Measurements from ENCODE around the gene GFRA1.

The GFRA1 gene

GRCh38 chr10:116240157-116240950, 32.7 kb downstream of the GFRA1 start:
- DNase-seq = no peak

- DNase-seq = no peak
Observed at GRCh38 chr10:116239229-116239628, 33.8 kb downstream of the GFRA1 start.

- DNase-seq = no peak
Observed at GRCh38 chr10:116237970-116238369, 35.0 kb downstream of the GFRA1 start.

GRCh38 chr10:116237260-116237659, 35.7 kb downstream of the GFRA1 start:
- DNase-seq = no peak

DNA sequence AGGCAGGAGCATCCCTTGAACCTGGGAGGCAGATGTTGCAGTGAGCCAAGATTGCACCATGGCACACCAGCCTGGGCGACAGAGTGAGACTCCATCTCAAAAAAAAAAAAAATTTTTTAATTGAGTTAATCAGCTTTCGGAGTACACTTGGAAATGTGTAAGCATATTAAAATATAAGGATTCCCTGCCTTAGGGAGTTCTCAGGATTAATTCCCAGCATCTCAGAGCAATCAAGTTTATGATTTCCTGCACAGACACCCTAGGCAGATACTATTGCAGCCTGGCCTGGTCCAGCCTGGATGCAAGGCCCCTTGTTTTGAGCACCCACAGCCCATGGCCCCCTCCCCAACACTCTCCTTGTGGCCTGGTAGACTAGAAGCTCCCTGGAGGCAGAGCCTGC, 39.8 kb downstream of the GFRA1 start:
- no peak for DNase-seq

DNA sequence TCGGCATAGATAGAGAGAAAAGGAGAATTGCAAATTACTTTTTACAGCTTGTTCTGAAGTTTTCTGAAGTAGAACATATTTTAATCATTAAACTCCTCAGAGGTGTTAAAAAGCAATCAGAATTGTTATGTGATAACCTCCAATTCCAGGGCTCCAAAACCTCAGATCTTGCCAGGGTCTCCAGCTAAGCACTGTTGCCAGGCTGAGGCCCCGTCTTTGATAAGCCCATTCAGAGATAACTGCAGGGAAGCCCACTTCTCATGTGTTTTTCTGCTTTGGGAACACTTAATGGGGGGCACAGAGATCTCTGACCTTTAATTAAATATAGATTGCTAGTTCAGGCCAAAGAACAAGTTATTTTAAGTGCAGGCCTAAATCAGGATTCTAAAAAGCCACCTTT, 40.4 kb downstream of the GFRA1 start:
- DNase-seq = no peak

DNA sequence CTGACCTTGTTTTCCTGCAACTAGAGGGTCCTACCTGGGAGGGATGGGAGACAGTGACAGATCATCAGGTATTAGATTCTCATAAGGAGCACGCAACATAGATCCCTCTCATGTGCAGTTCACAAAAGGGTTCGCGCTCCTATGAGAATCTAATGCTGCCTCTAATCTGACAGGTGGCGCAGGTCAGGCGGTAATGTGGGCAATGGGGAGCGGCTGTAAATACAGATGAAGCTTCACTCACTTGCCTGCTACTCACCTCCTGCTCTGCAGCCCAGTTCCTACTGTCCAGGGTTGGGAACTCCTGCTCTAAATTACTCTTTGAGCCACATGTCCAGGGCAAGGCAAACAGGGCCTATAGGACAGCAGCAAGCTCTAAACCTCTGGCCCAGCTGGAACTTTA, 46.2 kb downstream of the GFRA1 start:
- DNase-seq = no peak

DNA sequence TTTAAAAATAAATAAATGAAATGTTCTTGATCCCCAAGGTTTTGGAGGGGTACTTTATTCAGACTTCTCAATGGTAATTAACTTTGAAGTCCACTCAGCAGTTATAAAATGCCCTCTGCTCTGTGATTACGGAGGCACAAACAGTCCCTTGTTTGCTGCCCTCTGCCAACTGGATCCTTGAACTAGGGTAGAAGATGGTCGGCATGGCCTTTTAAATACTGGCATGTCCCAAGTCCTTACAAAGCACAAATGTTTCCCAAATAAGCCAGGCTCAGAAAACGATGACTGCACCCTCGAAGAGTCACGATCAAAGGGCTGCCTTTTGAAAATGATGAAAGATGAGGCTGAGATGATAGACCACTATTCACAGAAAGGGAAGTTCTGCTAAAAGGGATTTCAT, 47.0 kb downstream of the GFRA1 start:
- DNase-seq = no peak

- DNase-seq = no peak
Observed at GRCh38 chr10:116223289-116223688, 49.7 kb downstream of the GFRA1 start.

DNA sequence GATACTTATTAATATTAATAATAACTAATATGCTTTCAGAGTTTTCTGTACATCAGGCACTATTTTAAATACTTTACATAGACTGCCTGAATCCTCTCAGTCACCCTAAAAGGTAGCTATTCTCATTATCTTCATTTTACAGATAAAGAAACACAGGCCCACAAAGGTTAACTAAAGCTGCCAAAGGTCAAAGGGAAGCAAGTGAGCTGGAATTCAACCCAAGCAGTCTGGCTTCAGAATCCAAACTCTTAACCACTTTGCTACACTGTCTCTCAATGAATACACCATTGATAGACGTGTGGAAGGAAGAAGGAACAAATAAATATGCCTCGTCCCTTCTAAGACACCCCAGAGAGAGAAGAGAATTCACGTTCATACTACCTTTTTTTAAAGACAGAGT, 52.0 kb downstream of the GFRA1 start:
- DNase-seq = no peak

GRCh38 chr10:116216676-116217075, 56.3 kb downstream of the GFRA1 start:
- DNase-seq = no peak

DNA sequence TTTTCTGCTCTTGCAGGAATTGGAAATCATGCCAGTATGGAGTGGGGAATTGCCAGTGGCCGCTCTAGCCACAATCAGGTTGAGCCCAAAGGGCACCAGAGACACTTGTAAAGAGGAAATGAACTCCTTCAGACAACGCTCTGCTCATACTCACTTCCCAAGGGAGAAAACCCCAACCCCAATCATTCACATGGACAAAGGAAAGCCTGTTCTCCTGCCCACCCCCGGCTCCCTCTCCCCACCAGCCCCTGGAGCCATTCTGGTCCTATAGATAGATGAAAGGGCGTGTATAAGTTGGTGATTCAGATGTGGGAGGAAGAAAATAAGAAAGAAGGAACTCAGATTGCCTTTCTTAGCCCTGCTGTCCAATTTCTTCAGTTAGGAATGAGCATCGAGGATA, 57.4 kb downstream of the GFRA1 start:
- DNase-seq = no peak

DNA sequence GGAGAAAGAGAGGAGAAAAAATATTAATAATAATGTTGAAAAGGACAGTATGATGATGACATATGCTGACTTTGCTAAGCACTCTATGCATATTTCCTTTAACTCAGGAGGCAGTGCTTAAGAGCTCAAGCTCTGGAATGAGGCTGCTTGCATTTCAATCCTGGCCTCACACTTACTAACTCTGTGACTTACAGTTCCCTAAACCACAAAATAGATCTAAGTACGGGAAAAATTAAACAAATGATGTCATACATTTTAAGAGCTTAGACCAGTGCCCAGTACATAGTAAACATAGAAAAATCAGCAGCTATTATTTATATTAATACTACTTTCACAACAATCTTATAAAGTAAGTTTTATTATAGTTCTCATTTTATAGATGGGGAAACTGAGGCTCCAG, 61.3 kb downstream of the GFRA1 start:
- DNase-seq = no peak

DNA sequence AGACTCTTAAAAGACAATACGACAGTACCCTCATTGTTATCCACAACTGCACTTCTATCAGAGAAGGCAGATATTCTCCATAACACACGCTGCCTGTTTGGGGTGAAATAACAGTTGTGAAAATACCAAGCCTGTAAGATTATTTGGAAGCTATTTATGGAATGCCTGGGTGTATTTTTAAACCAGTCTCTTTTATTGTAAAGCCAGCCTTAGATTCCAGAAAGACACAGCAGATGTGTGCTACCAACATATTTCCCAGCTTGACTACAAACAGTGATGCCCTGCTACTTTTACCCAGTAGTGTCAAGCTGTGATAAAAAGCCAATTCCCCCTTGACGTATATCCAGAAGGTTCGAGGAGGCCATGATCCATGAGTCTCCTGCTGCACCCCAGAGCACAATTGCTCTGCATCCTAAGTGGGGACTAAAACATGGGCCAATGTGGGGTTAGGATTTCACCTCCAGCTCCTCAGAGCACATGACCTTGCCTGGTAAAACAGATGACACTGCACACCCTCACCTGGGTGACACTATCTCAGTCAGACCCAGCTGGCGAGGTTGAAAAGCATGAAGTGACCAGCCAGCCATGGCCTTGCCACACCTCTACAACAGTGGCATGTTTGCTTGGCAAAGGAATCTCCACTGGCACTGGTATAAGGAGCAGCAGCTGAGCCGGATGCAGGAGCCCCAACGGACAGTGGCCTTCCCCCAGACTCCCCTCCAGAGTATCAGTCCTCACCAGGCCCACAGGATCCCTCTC, 62.2 kb downstream of the GFRA1 start:
- DNase-seq = no peak

GRCh38 chr10:116209781-116210180, 63.2 kb downstream of the GFRA1 start:
- DNase-seq = no peak

GRCh38 chr10:116208956-116209567, 63.9 kb downstream of the GFRA1 start:
- DNase-seq = no peak

GRCh38 chr10:116207690-116208089, 65.3 kb downstream of the GFRA1 start:
- no peak for DNase-seq

- DNase-seq = no peak
Observed at GRCh38 chr10:116203661-116204060, 69.3 kb downstream of the GFRA1 start.

DNA sequence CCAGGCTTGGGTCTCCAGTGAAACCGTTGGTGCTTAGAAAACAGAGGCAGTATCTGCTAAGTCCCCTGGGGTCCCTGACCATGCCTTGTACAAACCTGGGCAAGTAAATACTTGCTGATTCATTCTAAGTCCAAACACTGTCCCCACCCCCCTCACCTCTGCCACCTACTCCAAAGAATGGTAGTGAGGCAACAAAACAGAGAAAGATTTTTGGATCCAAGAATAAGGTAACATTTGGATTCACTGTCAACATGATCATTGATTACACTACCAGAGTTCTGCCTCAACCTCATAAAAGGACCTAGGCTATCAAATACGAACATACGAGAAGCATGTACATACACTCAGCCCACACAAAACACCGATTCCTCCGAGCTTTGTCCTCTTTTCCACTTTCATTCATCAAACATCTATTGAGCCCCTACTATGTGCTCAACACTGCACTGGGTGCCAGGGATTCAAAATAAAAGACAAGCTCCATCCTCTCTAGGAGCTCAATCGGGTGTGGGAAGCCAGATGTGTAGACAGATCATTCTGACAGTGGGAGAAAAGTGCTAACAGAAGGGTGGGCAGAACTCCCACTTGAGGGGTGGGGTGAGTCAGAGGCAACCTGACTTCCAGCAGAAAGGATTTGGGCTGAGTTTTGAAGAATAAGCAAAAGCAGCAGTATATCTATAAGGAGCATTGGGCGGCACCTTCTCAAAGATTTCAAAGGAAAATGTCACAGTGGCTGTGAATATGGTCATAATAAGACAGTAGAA, 71.2 kb downstream of the GFRA1 start:
- no peak for DNase-seq

- DNase-seq = no peak
Observed at GRCh38 chr10:116201011-116201410, 72.0 kb downstream of the GFRA1 start.

DNA sequence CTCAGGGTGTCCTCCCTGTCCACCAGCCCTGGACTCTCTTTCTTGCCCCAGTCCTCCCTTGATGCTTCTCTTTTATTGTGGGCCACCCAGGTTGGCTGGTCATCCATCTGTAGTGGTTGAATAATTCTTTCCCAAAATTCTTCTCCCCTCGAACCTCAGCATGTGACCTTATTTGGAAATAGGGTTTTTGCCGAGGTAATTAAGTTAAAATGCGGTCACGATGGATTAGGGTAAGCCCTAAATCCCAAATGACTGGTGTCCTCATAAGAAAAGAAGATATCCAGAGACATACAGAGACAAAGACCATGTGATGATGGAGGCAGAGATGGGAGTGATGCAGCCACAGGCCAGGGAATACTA, 74.3 kb downstream of the GFRA1 start:
- DNase-seq = no peak

- no peak for DNase-seq
Observed at GRCh38 chr10:116197946-116198675, 74.9 kb downstream of the GFRA1 start.

GRCh38 chr10:116195583-116195982, 77.4 kb downstream of the GFRA1 start:
- no peak for DNase-seq
